VCaP (cell line): ENCODE data around the gene HPS1.

ENCODE experiments used
- H3K27ac ChIP-seq: fragments of 450-650 bp; 2 replicates; pipeline ENCODE4 v1.5.1; 2017
- CTCF ChIP-seq: fragments of 450-650 bp; conservative IDR thresholded peaks from 2 replicates; pipeline ENCODE4 v1.5.1; 2017; ENCODE audit warnings: mild to moderate bottlenecking, moderate library complexity

Gene HPS1

GRCh38 chr10:98446661-98447221 lies at the start of gene HPS1:
HPS1 (minus strand) TSS chr10:98446935; CDS start chr10:98443240, 3,695 bp downstream.
- TF ChIP-seq CTCF = no peak

DNA sequence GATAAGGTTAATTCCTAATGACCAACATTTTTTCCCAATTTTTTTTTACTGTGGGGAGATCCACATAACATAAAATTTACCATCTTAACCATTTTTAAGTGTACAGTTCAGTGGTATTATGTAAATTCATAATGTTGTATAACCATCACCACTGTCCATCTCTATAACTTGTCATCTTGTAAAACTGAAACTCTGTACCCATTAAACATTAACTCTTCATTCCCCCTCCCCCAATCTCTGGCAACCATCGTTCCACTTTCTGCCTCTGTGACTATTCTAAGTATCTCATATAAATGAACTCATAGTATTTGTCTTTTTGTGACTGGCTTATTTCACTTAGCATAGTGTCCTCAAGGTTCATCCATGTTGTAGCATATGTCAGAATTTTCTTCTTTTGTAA lies 46.0 kb upstream of the HPS1 start:
- TF ChIP-seq CTCF = no peak
- no peak overlapping the region for H3K27ac ChIP-seq

More at GRCh38 chr10:98446661-98447221, at the start of gene HPS1:
- no peak within 1 kb of the TSS for H3K27ac ChIP-seq

GRCh38 chr10:98489561-98490481 lies 43.1 kb upstream of the HPS1 start:
- no peak overlapping the region for H3K27ac ChIP-seq
- no peak for TF ChIP-seq CTCF

DNA sequence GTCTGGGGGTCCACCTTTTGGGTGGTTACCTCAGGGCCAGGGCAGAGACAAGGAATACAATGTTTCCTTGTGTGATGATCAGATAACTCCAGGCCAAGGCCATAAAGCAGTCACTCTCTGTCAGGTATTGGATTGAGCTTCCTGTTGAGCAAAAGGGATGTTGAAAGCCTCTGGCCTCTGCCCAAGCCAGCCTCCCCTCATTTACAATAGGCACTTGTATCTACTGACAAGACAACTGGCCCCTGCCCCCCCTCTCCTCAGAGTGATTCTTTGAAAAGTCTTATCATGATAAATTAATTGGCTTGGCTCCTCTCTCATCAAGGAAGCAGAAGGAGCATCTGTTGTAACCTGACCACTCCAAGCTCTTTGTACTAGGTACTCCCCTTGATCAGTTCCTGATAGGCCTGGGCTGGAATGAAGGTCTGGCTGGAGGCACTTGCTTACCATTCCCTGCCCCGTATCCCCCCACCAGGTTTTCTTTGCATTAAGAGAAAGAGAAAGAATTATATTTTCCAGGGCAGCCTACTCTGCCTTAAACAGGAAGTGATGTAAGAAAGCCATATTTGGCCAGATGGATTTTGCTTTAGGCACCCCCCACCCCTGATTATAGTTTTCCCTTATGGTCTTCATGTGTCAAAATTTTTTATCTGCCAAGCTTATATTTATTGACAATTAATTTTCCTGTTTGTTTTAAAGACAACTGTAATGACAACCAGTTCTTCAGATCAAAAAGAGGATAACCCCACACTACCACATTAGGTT lies 42.1 kb upstream of the HPS1 start:
- TF ChIP-seq CTCF = no peak

GRCh38 chr10:98487649-98488048 lies 40.9 kb upstream of the HPS1 start:
- TF ChIP-seq CTCF = no peak
- H3K27ac ChIP-seq = no peak overlapping the region

More for the DNA sequence above, 42.1 kb upstream of the HPS1 start:
- no peak overlapping the region for H3K27ac ChIP-seq

DNA sequence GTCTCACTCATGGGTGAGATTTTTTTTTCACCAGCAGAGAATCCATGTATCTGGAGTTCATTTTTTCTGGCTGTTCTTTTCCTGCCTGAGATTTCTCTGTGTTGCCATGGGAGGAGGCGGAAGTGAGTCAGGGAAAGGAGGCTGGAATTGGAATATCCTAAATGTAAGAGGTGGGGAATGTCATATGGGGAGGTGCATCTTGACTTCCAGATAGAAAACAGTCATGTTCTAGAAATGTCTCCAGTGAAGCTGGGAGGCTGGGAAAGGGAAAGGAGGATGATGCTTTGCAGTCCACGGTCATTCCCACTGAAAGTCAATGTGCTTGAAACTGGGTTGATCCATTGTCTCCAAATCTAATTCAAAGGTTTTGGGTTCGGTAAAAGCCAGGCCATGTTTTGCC lies 39.7 kb upstream of the HPS1 start:
- no peak for TF ChIP-seq CTCF
- no peak overlapping the region for H3K27ac ChIP-seq

- no peak for TF ChIP-seq CTCF
- no peak overlapping the region for H3K27ac ChIP-seq
These were observed 39.2 kb upstream of the HPS1 start for GRCh38 chr10:98485959-98486358.
